Measurements from ENCODE around the gene PAOX.
"Not testable (repeated sequence)": the region's sequence is repeated elsewhere in the genome, so short reads cannot be mapped to it uniquely, and the experiment has no call there.

Gene PAOX

GRCh38 chr10:133383551-133383950 is 4.5 kb downstream of the PAOX start:
- TF ChIP-seq CTCF (IDR thresholded peaks at IDR 0.05; ENCODE audit: insufficient read depth, low read length, poor library complexity, severe bottlenecking): no peak
- Histone ChIP-seq H3K4me3 (replicated peaks; ENCODE audit: low read depth, low read length) (no peak overlapping the region), H3K27me3 (replicated peaks; ENCODE audit: control insufficient read depth, insufficient read depth, low read length) (no peaks in the 10 kb centered on the region), H3K36me3 (ENCODE audit: control insufficient read depth, insufficient read depth, low read length) (peaks cover 3% of the 10 kb centered on the region)
- no peak for DNase-seq (ENCODE audit: extremely low read depth, insufficient read length)

DNA sequence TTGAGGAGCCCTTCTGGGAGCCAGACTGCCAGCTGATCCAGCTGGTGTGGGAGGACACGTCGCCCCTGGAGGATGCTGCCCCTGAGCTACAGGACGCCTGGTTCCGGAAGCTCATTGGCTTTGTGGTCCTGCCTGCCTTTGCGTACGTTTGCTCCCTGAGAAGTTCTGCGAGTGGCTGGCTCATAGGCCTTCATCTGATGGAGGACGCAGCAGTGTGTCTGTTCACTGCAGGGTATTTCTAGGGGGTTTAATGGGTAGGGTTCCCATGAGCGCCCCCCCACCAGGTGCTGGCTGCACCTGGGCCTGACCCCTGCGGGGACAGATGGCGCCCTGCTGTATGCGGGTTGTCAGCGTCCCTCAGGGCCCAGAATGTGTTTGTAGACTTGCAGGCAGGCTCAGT is 5.0 kb downstream of the PAOX start:
- Histone ChIP-seq H3K4me3 (replicated peaks; ENCODE audit: low read depth, low read length) (no peak overlapping the region), H3K36me3 (ENCODE audit: control insufficient read depth, insufficient read depth, low read length) (peaks cover 3% of the 10 kb centered on the region), H3K27me3 (replicated peaks; ENCODE audit: control insufficient read depth, insufficient read depth, low read length) (no peaks in the 10 kb centered on the region)
- no peak for DNase-seq (ENCODE audit: extremely low read depth, insufficient read length)
- no peak for TF ChIP-seq CTCF (IDR thresholded peaks at IDR 0.05; ENCODE audit: insufficient read depth, low read length, poor library complexity, severe bottlenecking)

- Histone ChIP-seq H3K36me3 (ENCODE audit: control insufficient read depth, insufficient read depth, low read length) (peaks cover 3% of the 10 kb centered on the region), H3K27me3 (replicated peaks; ENCODE audit: control insufficient read depth, insufficient read depth, low read length) (no peaks in the 10 kb centered on the region), H3K4me3 (replicated peaks; ENCODE audit: low read depth, low read length) (no peak overlapping the region)
- TF ChIP-seq CTCF (IDR thresholded peaks at IDR 0.05; ENCODE audit: insufficient read depth, low read length, poor library complexity, severe bottlenecking): no peak
- DNase-seq (ENCODE audit: extremely low read depth, insufficient read length): no peak
These were observed 6.2 kb downstream of the PAOX start for GRCh38 chr10:133385214-133385613.

- DNase-seq (ENCODE audit: extremely low read depth, insufficient read length); H3K27me3 ChIP-seq (replicated peaks; ENCODE audit: control insufficient read depth, insufficient read depth, low read length); H3K4me3 ChIP-seq (replicated peaks; ENCODE audit: low read depth, low read length): not testable (repeated sequence)
These were observed 7.9 kb downstream of the PAOX start for GRCh38 chr10:133386951-133387350.

DNA sequence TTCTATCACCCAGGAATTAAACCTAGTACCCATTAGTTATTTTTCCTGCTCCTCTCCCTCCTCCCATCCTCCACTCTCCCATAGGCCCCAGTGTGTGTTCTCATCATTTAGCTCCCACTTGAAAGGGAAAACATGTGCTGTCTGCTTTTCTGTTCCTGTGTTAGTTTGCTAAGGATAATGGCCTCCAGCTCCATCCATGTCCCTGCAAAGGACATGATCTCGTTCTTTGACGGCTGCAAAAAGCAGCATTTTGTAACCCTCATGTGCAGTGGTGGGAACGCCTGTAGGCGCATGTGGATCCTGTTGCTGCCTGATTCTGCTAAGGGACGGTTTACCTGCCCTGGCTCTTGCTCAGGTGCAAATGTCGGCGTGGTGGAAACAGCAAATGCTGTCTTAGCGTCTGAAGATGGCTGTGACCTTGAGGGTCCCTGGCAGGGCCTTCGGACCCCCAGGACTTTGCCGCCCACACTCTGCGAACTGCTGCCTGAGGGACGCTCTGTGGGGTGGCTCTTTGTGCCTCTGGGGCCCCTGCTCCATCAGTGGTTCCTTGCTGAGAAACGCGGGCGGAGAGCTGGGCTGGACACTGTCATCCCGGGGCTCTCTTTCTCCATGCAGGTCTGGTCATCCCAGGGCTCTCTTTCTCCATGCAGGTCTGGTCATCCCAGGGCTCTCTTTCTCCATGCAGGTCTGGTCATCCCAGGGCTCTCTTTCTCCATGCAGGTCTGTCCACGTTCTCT is 9.3 kb downstream of the PAOX start:
- no peak for TF ChIP-seq CTCF (IDR thresholded peaks at IDR 0.05; ENCODE audit: insufficient read depth, low read length, poor library complexity, severe bottlenecking)
- Histone ChIP-seq H3K36me3 (ENCODE audit: control insufficient read depth, insufficient read depth, low read length) (peaks cover 1% of the 10 kb centered on the region), H3K27me3 (replicated peaks; ENCODE audit: control insufficient read depth, insufficient read depth, low read length) (no peaks in the 10 kb centered on the region), H3K4me3 (replicated peaks; ENCODE audit: low read depth, low read length) (peak overlapping the region; percentile 63)
- DNase-seq (ENCODE audit: extremely low read depth, insufficient read length): peak; percentile 69

More at GRCh38 chr10:133386951-133387350, 7.9 kb downstream of the PAOX start:
- H3K36me3 ChIP-seq (ENCODE audit: control insufficient read depth, insufficient read depth, low read length): not testable (repeated sequence)

GRCh38 chr10:133388973-133389818 is 10.1 kb downstream of the PAOX start:
- Histone ChIP-seq H3K4me3 (replicated peaks; ENCODE audit: low read depth, low read length) (peak overlapping the region; percentile 67), H3K36me3 (ENCODE audit: control insufficient read depth, insufficient read depth, low read length) (no peaks in the 10 kb centered on the region; the same call in none of the 2 replicates), H3K27me3 (replicated peaks; ENCODE audit: control insufficient read depth, insufficient read depth, low read length) (no peaks in the 10 kb centered on the region)
- peak; percentile 82 for DNase-seq (ENCODE audit: extremely low read depth, insufficient read length)
- TF ChIP-seq CTCF (IDR thresholded peaks at IDR 0.05; ENCODE audit: insufficient read depth, low read length, poor library complexity, severe bottlenecking): no peak

Data from GM06990 (cell line).